Right atrium auricular region (tissue), 2 donors: ENCODE data around the gene HYDIN. TPM values are rescaled to one million over a fixed set of nuclear protein-coding genes. Genes with fewer than 3 reads are reported as not detected.

Experiments
- DNase-seq: peaks from one replicate; pipeline ENCODE4 v3.0.0-alpha.2; 2019; ENCODE audit warnings: low spot score
- H3K27ac ChIP-seq, 2 donors: fragments of 200-600 bp; sonication (generic); 1 replicate in 1 of 2; 2 replicates in 1 of 2; pipeline ENCODE4 v1.5.1; 2016 to 2019
- H3K27me3 ChIP-seq, 2 donors: fragments of 200-600 bp; sonication (generic); one replicate each; pipeline versions ENCODE4 v1.5.1 to v1.6.0; 2017 to 2019
- H3K36me3 ChIP-seq: fragments of 200-600 bp; sonication (generic); one replicate; pipeline ENCODE4 v1.5.1; 2016
- H3K4me1 ChIP-seq, 2 donors: fragments of 200-600 bp; sonication (generic); one replicate each; pipeline versions ENCODE4 v1.5.1 to v1.6.0; 2017 to 2019
- H3K4me3 ChIP-seq, 2 donors: fragments of 200-600 bp; sonication (generic); 1 replicate in 1 of 2; 2 replicates in 1 of 2; pipeline ENCODE4 v1.5.1; 2017 to 2019; ENCODE audit warnings: mild to moderate bottlenecking in 1 of 2, moderate library complexity in 1 of 2
- H3K9me3 ChIP-seq, 2 donors: fragments of 200-600 bp; sonication (generic); one replicate each; pipeline ENCODE4 v1.5.1; 2019
- CTCF ChIP-seq, 2 donors: fragments of 200-600 bp; sonication (generic); IDR thresholded peaks; one replicate each; pipeline ENCODE4 v1.5.1; 2019; ENCODE audit warnings: antibody characterized with exemption in 2 of 2
- total RNA-seq, 2 donors: library from RNA; depleted of rRNA; stranded (reverse); fragments of >200 nt; gene quantifications; one replicate each; pipeline ENCODE4 v1.1.0, GENCODE V29; 2016

The HYDIN gene
- 1 to 10 TPM; 1.2 to 3.8 TPM for total RNA-seq

GRCh38 chr16:71230122-71230845 lies at the start of gene HYDIN:
HYDIN (minus strand) TSS chr16:71230722; CDS start chr16:71186895, 43,827 bp downstream.
- no peak for TF ChIP-seq CTCF (IDR thresholded peaks at IDR 0.05)
- H3K9me3 ChIP-seq = peaks cover 0 to 38% of the 10 kb centered on the region in 2 donors

GRCh38 chr16:71276589-71277334 lies 46.2 kb upstream of the HYDIN start:
- DNase-seq = no peak
- no peaks in the 10 kb centered on the region for H3K36me3 ChIP-seq
- no peak overlapping the region for H3K27ac ChIP-seq
- no peaks in the 10 kb centered on the region for H3K4me1 ChIP-seq
- H3K9me3 ChIP-seq = peaks cover 0 to 9% of the 10 kb centered on the region in 2 donors
- H3K4me3 ChIP-seq = no peak overlapping the region
- no peaks in the 10 kb centered on the region for H3K27me3 ChIP-seq
- no peak for TF ChIP-seq CTCF (IDR thresholded peaks at IDR 0.05)

More at GRCh38 chr16:71230122-71230845, at the start of gene HYDIN:
- no peaks in the 10 kb centered on the region for H3K36me3 ChIP-seq
- H3K4me1 ChIP-seq = no peaks in the 10 kb centered on the region
- no peak for DNase-seq
- H3K27ac ChIP-seq = no peak within 1 kb of the TSS
- H3K27me3 ChIP-seq = no peaks in the 10 kb centered on the region
- H3K4me3 ChIP-seq = no peak within 1 kb of the TSS

- peaks cover 0 to 9% of the 10 kb centered on the region in 2 donors for H3K9me3 ChIP-seq
- no peaks in the 10 kb centered on the region for H3K36me3 ChIP-seq
- no peak for TF ChIP-seq CTCF (IDR thresholded peaks at IDR 0.05)
- no peaks in the 10 kb centered on the region for H3K27me3 ChIP-seq
- no peak overlapping the region for H3K27ac ChIP-seq
- H3K4me3 ChIP-seq = no peak overlapping the region
- no peak for DNase-seq
- no peaks in the 10 kb centered on the region for H3K4me1 ChIP-seq
These were observed 42.9 kb upstream of the HYDIN start for GRCh38 chr16:71273384-71273783.

- no peak for DNase-seq
- no peak overlapping the region for H3K4me3 ChIP-seq
- H3K9me3 ChIP-seq = no peaks in the 10 kb centered on the region
- H3K4me1 ChIP-seq = no peaks in the 10 kb centered on the region
- no peak for TF ChIP-seq CTCF (IDR thresholded peaks at IDR 0.05)
- H3K27ac ChIP-seq = no peak overlapping the region
- no peaks in the 10 kb centered on the region for H3K27me3 ChIP-seq
- no peaks in the 10 kb centered on the region for H3K36me3 ChIP-seq
These were observed 33.8 kb upstream of the HYDIN start for GRCh38 chr16:71264299-71264698.

GRCh38 chr16:71263582-71263981 lies 33.1 kb upstream of the HYDIN start:
- no peak for DNase-seq
- TF ChIP-seq CTCF (IDR thresholded peaks at IDR 0.05) = no peak
- H3K27ac ChIP-seq = no peak overlapping the region
- H3K9me3 ChIP-seq = no peaks in the 10 kb centered on the region
- no peaks in the 10 kb centered on the region for H3K36me3 ChIP-seq
- no peaks in the 10 kb centered on the region for H3K27me3 ChIP-seq
- H3K4me1 ChIP-seq = no peaks in the 10 kb centered on the region
- no peak overlapping the region for H3K4me3 ChIP-seq
